ENCODE data around the gene GMDS.
"Not testable (repeated sequence)": the region's sequence is repeated elsewhere in the genome, so short reads cannot be mapped to it uniquely, and the experiment has no call there.

GMDS gene

GRCh38 chr6:1708820-1709219 is 536.6 kb downstream of the GMDS start:
- DNase-seq (ENCODE audit: low read depth), result no peak

DNA sequence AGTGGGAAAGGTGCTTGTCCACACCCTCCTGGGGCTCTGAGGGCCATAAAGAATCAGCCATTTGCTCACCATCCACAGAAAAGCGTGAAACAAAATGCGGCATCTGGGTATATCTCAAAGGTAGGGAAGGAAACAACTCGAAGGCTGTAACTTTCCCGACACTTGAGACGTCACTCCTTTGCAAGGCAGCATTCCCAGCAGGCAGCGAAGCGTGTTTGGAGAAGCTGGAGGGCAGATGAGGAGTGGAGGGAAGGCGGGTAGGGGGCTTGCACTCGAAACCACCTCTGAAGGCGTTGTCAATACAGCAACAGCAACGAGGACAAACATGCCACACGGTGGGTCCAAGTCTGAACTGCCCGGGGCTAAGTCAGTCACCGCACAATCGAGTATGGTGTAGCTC is 537.3 kb downstream of the GMDS start:
- DNase-seq (ENCODE audit: low read depth), result no peak

- no peak for DNase-seq (ENCODE audit: low read depth)
These were observed 539.8 kb downstream of the GMDS start for GRCh38 chr6:1705630-1706029.

GRCh38 chr6:1705183-1705582 is 540.2 kb downstream of the GMDS start:
- no peak for DNase-seq (ENCODE audit: low read depth)

DNA sequence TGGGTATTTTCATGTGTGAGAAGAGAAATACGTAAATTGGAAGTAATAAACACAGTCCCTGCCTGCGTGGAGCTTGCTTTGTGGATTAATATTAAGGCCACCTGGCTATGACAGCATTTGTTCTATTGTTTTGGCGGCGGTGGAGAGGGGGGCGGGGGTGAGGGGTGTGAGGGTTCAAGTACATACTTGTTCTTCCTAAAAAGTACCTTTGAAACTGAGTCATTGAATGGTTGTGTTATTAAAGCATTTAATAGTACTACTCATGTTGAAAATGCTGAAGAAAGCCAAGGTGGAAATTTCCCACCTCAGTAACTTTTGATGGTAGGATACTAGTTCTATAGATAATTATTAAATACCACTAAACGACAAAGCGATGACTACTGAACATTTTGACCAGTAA is 540.7 kb downstream of the GMDS start:
- no peak for DNase-seq (ENCODE audit: low read depth)

- no peak for DNase-seq (ENCODE audit: low read depth)
These were observed 541.5 kb downstream of the GMDS start for GRCh38 chr6:1703923-1704322.

- DNase-seq (ENCODE audit: low read depth), result no peak
These were observed 542.1 kb downstream of the GMDS start for GRCh38 chr6:1703091-1703855.

- DNase-seq (ENCODE audit: low read depth), result no peak
These were observed 542.8 kb downstream of the GMDS start for GRCh38 chr6:1702580-1703051.

- DNase-seq (ENCODE audit: low read depth), result no peak
These were observed 543.6 kb downstream of the GMDS start for GRCh38 chr6:1701668-1702353.

GRCh38 chr6:1700278-1700967 is 545.0 kb downstream of the GMDS start:
- no peak for DNase-seq (ENCODE audit: low read depth)

- no peak for DNase-seq (ENCODE audit: low read depth)
These were observed 546.9 kb downstream of the GMDS start for GRCh38 chr6:1698527-1698926.

- DNase-seq (ENCODE audit: low read depth), result no peak
These were observed 547.6 kb downstream of the GMDS start for GRCh38 chr6:1697688-1698351.

DNA sequence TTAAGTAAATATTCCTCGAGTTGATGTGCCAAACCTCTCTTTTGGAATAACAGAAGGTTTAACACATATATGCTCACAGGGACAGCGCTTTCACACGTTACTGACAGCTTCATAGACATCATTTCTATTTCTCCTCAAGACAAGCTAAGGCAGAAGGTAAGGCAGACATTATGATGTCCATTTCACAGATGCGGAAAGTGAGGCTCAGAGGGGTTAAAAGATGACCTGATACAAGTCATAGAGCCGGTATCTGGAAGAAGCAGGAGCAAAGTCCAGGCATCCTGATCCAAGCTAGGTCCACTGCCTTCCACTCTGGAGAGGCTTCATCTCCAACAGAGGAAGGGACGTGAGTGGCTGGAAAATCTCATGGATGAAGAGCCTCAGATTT is 548.9 kb downstream of the GMDS start:
- no peak for DNase-seq (ENCODE audit: low read depth)

DNA sequence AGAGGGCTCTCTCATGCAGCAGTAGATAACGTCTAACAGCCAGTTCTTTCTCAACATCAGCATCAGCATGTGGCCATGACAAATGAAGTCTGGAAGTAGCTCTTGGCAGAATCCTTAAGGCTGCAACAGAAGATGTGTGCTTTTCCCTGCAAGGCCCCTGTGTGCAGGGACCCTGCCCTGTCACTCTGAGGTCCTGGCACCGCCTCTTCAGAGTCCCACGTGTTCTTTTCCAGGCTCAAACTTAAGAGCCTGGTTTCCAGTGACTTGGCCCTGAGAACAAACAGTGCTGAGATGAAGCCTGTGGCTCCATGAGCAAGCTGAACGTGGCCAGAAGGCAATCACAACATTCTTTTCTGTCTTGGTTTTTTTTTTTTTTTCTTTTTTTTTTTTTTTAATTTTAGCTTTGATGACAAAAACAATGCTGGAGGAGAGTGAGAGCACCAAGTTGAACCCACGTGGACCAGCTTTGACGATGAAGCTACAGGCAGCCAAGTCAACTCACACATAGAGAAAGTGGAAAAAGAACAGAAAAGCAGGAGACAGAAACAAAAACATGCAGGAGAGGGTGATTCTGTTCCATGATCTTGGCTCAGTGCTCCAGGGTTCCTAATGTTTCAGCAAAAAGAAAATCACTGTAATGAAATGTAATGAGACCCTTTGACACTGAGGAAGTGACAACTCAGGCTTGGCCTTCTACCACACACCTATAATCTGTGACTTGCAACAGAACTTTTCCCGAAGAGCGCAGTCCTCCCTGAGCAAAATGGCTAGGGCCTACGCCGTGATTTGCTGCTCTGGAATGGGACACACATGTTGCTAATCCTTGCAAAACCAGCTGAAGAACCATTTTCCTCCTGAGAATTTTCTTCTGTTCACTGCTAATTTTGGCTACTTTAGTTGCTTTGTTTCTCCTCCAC is 549.6 kb downstream of the GMDS start:
- DNase-seq (ENCODE audit: low read depth), result no peak

DNA sequence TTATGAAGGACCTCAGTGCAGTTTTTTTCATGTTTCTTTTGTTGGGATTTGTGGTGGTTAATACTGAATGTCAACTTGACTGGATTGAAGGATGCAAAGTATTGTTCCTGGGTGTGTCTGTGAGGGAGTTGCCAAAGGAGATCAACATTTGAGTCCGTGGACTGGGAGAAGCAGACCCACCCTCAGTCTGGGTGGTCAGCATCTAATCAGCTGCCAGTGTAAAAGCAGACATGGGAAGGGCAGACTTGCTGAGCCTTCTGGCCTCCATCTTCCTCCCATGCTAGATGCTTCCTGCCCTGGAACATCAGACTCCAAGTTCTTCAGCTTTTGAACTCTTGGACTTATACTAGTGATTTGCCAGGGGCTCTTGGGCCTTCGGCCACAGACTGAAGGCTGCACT is 553.6 kb downstream of the GMDS start:
- not testable (repeated sequence) for DNase-seq (ENCODE audit: low read depth)

DNA sequence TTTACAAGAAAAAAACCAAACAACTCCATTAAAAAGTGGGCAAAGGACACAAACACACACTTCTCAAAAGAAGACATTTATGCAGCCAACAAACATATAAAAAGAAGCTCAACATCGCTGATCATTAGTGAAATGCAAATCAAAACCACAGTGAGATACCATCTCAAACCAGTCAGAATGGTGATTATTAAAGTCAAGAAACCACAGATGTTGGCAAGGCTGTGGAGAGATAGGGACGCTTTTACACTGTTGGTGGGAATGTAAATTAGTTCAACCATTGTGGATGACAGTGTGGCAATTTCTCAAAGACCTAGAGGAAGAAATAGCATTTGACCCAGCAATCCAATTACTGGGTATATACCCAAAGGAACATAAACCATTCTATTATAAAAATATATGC is 554.7 kb downstream of the GMDS start:
- DNase-seq (ENCODE audit: low read depth), result not testable (repeated sequence)

DNA sequence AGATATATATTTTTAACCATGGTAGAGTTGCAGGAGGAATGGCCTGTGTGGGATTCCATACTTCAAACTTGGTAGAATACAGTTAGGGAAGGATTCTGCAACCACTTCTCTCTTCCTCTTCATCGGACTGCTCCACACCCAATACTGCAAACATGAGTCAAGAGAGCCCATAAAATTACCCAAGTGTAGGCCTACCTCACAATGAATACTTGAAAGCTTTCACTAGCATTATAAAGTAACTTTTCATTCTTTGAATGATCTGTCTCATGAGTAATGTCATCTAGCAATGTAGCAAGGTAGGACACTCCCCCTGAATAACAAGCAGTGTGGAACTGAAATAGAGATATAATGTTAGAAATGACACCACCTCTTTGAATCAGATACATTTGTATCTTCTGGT is 556.3 kb downstream of the GMDS start:
- DNase-seq (ENCODE audit: low read depth), result no peak

DNA sequence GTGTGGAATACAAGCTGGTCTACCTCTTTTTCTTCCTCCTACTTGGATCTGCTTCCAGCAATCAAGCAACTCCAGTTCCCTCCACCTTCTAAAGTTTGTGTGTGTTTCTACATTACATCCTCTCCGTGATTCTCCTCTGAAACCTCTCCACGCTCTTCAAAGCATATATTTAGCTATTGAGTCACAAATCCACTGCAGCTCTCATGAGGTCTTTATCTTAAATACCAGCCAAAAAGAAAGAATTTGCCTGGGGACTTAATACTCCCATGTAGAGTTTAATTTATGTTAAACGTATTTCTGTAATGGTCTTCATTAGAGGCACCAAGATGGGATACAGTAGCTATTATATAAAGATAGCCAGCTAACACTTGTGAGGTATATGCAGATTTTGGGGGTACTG is 557.0 kb downstream of the GMDS start:
- no peak for DNase-seq (ENCODE audit: low read depth)

GRCh38 chr6:1687402-1687801 is 558.0 kb downstream of the GMDS start:
- DNase-seq (ENCODE audit: low read depth), result no peak

- DNase-seq (ENCODE audit: low read depth), result no peak
These were observed 559.0 kb downstream of the GMDS start for GRCh38 chr6:1686117-1687098.

All from stimulated activated CD8-positive, alpha-beta memory T cell treated with anti-CD3 and anti-CD28 coated beads, Interleukin-4, amount 100 ng/mL, for 24 hours (primary cell).